GM12878 (cell line): ENCODE data around the gene CPVL. TPM values are rescaled to one million over a fixed set of nuclear protein-coding genes. Genes with fewer than 3 reads are reported as not detected.

Experiments
- ATAC-seq: fragments of 200-7000 bp; cut with Tn5 transposase; 3 replicates; pipeline ENCODE4 v1.9.1; 2020; ENCODE audit warnings: mild to moderate bottlenecking, moderate library complexity
- BruUV-seq: library from RNA; stranded (reverse); fragments of 400-500 nt; replicated peaks from 2 replicates; lab custom pipeline; 2021; lab: Mats Ljungman, UMichigan
- CTCF ChIA-PET: fragments of 300-600 bp; sonication (Branson Sonifier 250); formaldehyde crosslinking; extraction: SDS; loops from one replicate; lab custom pipeline; 2021; ENCODE audit warnings: inconsistent platforms; lab: Yijun Ruan, JAX
- POLR2A ChIA-PET: fragments of 350-600 bp; formaldehyde crosslinking; extraction: SDS; loops from one replicate; lab custom pipeline; 2021; ENCODE audit warnings: inconsistent platforms; lab: Charles Lee
- RAD21 ChIA-PET: fragments of 300-600 bp; sonication (Branson Sonifier 250); formaldehyde crosslinking; loops from one replicate; lab custom pipeline; 2023; ENCODE audit warnings: antibody characterized with exemption; ENCODE audit not compliant: unreplicated experiment; lab: Charles Lee
- SMC1A ChIA-PET: fragments of 300-600 bp; sonication (Branson Sonifier 250); formaldehyde crosslinking; loops from one replicate; lab custom pipeline; 2023; ENCODE audit not compliant: unreplicated experiment, uncharacterized antibody; lab: Charles Lee
- DNase-seq: peaks from one replicate; pipeline ENCODE4 v3.0.0-alpha.2; 2011; ENCODE audit warnings: low read depth, low spot score
- FAIRE-seq: peaks from 3 replicates; lab custom pipeline; 2011; peaks lifted over from hg19 to GRCh38; lab: Jason Lieb, UNC
- H2AFZ ChIP-seq: 2 replicates; pipeline ENCODE4 v1.6.0; 2011; ENCODE audit warnings: low read depth, low read length, control low read depth; ENCODE audit not compliant: control insufficient read depth
- H3K27ac ChIP-seq: 2 replicates; pipeline ENCODE4 v1.5.1; 2011; ENCODE audit warnings: control low read depth; ENCODE audit not compliant: control insufficient read depth, insufficient read depth
- H3K27me3 ChIP-seq, 2 experiments: replicated peaks in 1 of 2; 2 replicates each; pipeline versions ENCODE4 v1.6.0 to v1.6.1; 2011; ENCODE audit warnings: low read length in 1 of 2; ENCODE audit not compliant: control insufficient read depth in 2 of 2, insufficient read depth in 2 of 2
- H3K36me3 ChIP-seq, 2 experiments: 2 replicates each; pipeline ENCODE4 v1.5.1; 2011; ENCODE audit warnings: low read length in 1 of 2; ENCODE audit not compliant: control insufficient read depth in 2 of 2, insufficient read depth in 2 of 2
- H3K4me1 ChIP-seq: 2 replicates; pipeline ENCODE4 v1.6.1; 2011; ENCODE audit warnings: mild to moderate bottlenecking, low read length, moderate library complexity, mixed read lengths; ENCODE audit not compliant: control insufficient read depth, insufficient read depth
- H3K4me2 ChIP-seq: 2 replicates; pipeline ENCODE4 v1.6.0; 2011; ENCODE audit warnings: control low read depth; ENCODE audit not compliant: control insufficient read depth, insufficient read depth
- H3K4me3 ChIP-seq: fragments of 200-600 bp; sonication (generic); 2 replicates; pipeline ENCODE4 v1.5.1; 2016
- H3K79me2 ChIP-seq: 2 replicates; pipeline ENCODE4 v1.6.0; 2011; ENCODE audit warnings: low read length; ENCODE audit not compliant: control insufficient read depth, insufficient read depth
- H3K9ac ChIP-seq: 2 replicates; pipeline ENCODE4 v1.8.0; 2011; ENCODE audit warnings: low read length, control low read depth, mixed read lengths; ENCODE audit not compliant: control insufficient read depth, insufficient read depth
- H3K9me3 ChIP-seq: replicated peaks from 3 replicates; pipeline ENCODE4 v1.5.1; 2011; ENCODE audit warnings: mild to moderate bottlenecking, low read length; ENCODE audit not compliant: control insufficient read depth, insufficient read depth
- H4K20me1 ChIP-seq: 2 replicates; pipeline ENCODE4 v1.6.0; 2011; ENCODE audit not compliant: control insufficient read depth, insufficient read depth
- CUX1 ChIP-seq: IDR thresholded peaks from 2 replicates; pipeline ENCODE4 v1.6.1; 2012; ENCODE audit warnings: improper control_type of control experiment, low read depth, low read length; ENCODE audit not compliant: insufficient replicate concordance
- JUND ChIP-seq: IDR thresholded peaks from 2 replicates; pipeline ENCODE4 v1.6.1; 2012; ENCODE audit warnings: low read depth, mild to moderate bottlenecking, low read length, improper control_type of control experiment, moderate library complexity
- MYB ChIP-seq: fragments of 150-350 bp; IDR thresholded peaks from 2 replicates; pipeline ENCODE4 v1.6.1; 2014; ENCODE audit warnings: mild to moderate bottlenecking, low read depth, low read length, borderline replicate concordance
- NR2F1 ChIP-seq: fragments of 450-650 bp; conservative IDR thresholded peaks from 2 replicates; pipeline ENCODE4 v1.6.1; 2017; ENCODE audit warnings: mild to moderate bottlenecking
- RBBP5 ChIP-seq: fragments of 200-600 bp; sonication (generic); conservative IDR thresholded peaks from 2 replicates; pipeline ENCODE4 v1.6.1; 2016
- RCOR1 ChIP-seq: conservative IDR thresholded peaks from 2 replicates; pipeline ENCODE4 v1.6.1; 2012; ENCODE audit warnings: low read depth, low read length, improper control_type of control experiment
- SIN3A ChIP-seq: IDR thresholded peaks from 2 replicates; pipeline ENCODE4 v1.6.1; 2012; ENCODE audit warnings: low read depth, low read length, improper control_type of control experiment
- SUPT20H ChIP-seq: IDR thresholded peaks from 2 replicates; pipeline ENCODE4 v1.6.1; 2011; ENCODE audit warnings: low read depth, mild to moderate bottlenecking, low read length, moderate library complexity, borderline replicate concordance; ENCODE audit not compliant: control insufficient read depth
- TAF1 ChIP-seq: IDR thresholded peaks from 2 replicates; pipeline ENCODE4 v1.6.1; 2011; ENCODE audit warnings: mild to moderate bottlenecking, low read depth, low read length, borderline replicate concordance
- TCF7 ChIP-seq: IDR thresholded peaks from 2 replicates; pipeline ENCODE4 v1.6.1; 2014; ENCODE audit warnings: antibody characterized with exemption, borderline replicate concordance
- ZNF592 ChIP-seq: fragments of 450-650 bp; IDR thresholded peaks from 2 replicates; pipeline ENCODE4 v1.6.1; 2017; ENCODE audit warnings: mild to moderate bottlenecking, moderate library complexity
- ZZZ3 ChIP-seq: IDR thresholded peaks from 2 replicates; pipeline ENCODE4 v1.6.1; 2011; ENCODE audit warnings: low read depth; ENCODE audit not compliant: control insufficient read depth, insufficient read length
- WGBS: methylation state at CpG from one replicate; pipeline ENCODE4 v1.1.6; 2016; ENCODE audit warnings: low lambda C conversion rate; ENCODE audit not compliant: insufficient replicate concordance, insufficient coverage; ENCODE audit errors: missing lambda C conversion rate; 5-methylcytosine and 5-hydroxymethylcytosine counted together
- in situ Hi-C: fragments of 300-500 bp; cut with MboI; formaldehyde crosslinking; loops from 9 replicates; pipeline ENCODE4 v1.14.3; 2018; ENCODE audit warnings: mixed read lengths
- intact Hi-C: fragments of 100-400 bp; cut with micrococcal nuclease; formaldehyde crosslinking; loops from one replicate; pipeline ENCODE4 v1.14.2; 2022; ENCODE audit not compliant: unreplicated experiment
- polyA plus RNA-seq, 11 experiments: library from polyadenylated mRNA; depleted of rRNA in 4 of 11; unstranded in 6 of 11; stranded (reverse) in 5 of 11; fragments of >200 nt; fragmentation: Nextera tagmentation in 4 of 11; fragmentation: Illumina TruSeq in 1 of 11; extraction: Ambion mirVana in 4 of 11; extraction: Trizol in 1 of 11; gene quantifications; 1 replicate in 1 of 11; 2 replicates in 10 of 11; pipeline versions ENCODE4 v1.2.1 to v1.2.3, GENCODE V29; 2011 to 2016; ENCODE audit warnings: inconsistent platforms in 2 of 11, missing spikeins in 2 of 11, low read depth in 1 of 11
- total RNA-seq, 4 experiments: library from RNA; depleted of rRNA in 3 of 4; stranded (reverse); fragments of >200 nt in 3 of 4; fragmentation: Illumina TruSeq in 1 of 4; extraction: Trizol in 1 of 4; gene quantifications; 2 replicates each; pipeline versions ENCODE4 v1.2.1 to v1.2.3, GENCODE V29; 2013 to 2021

CPVL gene
- total and polyA plus RNA-seq, 10 of the 15 experiments (the other 5 are each of a cell fraction or from before 2014, with no cell fraction given), result 0.59 TPM; not detected in 9

GRCh38 chr7:29107056-29107455 lies 39.3 kb downstream of the CPVL start (continued):
- TF ChIP-seq MYB (no peak), ZNF592 (no peak)

- Histone ChIP-seq H4K20me1 (no peaks in the 10 kb centered on the region), H3K9me3 (no peaks in the 10 kb centered on the region), H3K4me3 (no peak overlapping the region), H3K4me2 (no peak overlapping the region), H3K27ac (no peak overlapping the region), H3K9ac (no peak overlapping the region), H2AFZ (no peak overlapping the region), H3K79me2 (no peaks in the 10 kb centered on the region), H3K4me1 (no peaks in the 10 kb centered on the region), H3K27me3 (peaks cover 3% of the 10 kb centered on the region in 2 experiments; a peak in 2 of 4 replicates), H3K36me3 (no peaks in the 10 kb centered on the region)
- CTCF ChIA-PET, result interaction anchor here (0.6 to 16.4 kb wide), 26 partner anchors 8 to 718 kb away, joined by 3 to 375 read pairs (median 4); no protein-coding TSS in a partner anchor
- RAD21 ChIA-PET, result interaction anchor here (0.6 to 1.7 kb wide), 8 partner anchors 11 to 303 kb away, joined by 3 to 29 read pairs (median 3); no protein-coding TSS in a partner anchor
- 32% methylated on average over 3 of the region's 3 CpGs for WGBS
- POLR2A ChIA-PET, result no interaction called here
- FAIRE-seq, result no peak
- ATAC-seq, result no peak
- TF ChIP-seq JUND (no peak), SUPT20H (no peak), SIN3A (no peak), RCOR1 (no peak), RBBP5 (no peak), TCF7 (no peak), ZZZ3 (no peak), TAF1 (no peak), NR2F1 (no peak), CUX1 (no peak)
- BruUV-seq, result no TSS peak
- SMC1A ChIA-PET, result interaction anchor here (0.8 to 2.4 kb wide), 7 partner anchors 9 to 302 kb away, joined by 3 to 39 read pairs (median 5); no protein-coding TSS in a partner anchor
- in situ Hi-C loops, result loop anchor here (5.0 kb wide), 1 partner anchor 184 kb away; no protein-coding TSS in a partner anchor
- intact Hi-C loops, result loop anchor here (1.0 kb wide), 3 partner anchors 179 to 302 kb away; no protein-coding TSS in a partner anchor
- DNase-seq, result no peak
These were observed 39.7 kb downstream of the CPVL start for GRCh38 chr7:29106669-29106988.
